ENCODE results near the gene HS1BP3. TPM values are rescaled to one million over a fixed set of nuclear protein-coding genes. Genes with fewer than 3 reads are reported as not detected.

The HS1BP3 gene
- total and polyA plus RNA-seq, 2 of the 13 experiments (the other 11 are each of a cell fraction or from before 2014, with no cell fraction given) = 15.2 to 22.0 TPM

DNA sequence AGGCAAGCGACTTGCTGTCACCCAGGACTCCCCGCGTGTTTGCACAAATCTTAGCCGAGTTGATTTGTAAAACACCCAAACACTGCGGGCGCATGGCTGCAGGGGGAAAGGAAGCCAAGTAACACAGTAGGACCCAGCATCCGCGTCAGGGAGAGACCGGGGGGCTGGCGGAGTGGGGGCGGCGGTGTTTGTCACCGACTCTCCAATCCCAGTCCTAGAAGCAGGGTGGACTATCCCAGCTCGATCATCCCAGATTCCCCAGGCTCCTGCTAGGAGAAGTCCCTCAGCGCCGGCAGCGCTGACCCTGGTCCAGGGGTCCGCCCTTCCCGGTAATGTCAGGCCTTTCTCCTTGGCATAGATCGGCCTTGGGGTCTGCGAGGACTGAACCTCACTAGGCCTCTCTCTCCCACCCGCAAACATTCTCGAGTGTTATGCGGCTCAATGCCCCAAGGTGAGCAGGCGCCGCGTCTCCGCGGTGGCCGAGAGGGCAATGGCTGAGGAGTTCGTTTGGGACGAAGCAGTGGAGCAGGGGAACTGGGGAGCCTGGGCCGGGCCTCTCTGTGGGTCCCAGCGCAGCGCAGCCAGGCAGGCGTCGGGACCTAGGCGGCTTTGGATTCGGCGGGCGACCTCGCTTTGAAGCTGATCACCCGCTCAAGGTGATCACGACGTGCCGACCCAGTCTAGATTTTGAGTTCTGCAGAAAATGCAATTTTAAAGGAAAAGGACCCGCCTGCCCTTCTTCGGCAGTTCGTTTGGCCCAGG lies 14.5 kb upstream of the HS1BP3 start (continued):
- TF ChIP-seq, protein P1, sequence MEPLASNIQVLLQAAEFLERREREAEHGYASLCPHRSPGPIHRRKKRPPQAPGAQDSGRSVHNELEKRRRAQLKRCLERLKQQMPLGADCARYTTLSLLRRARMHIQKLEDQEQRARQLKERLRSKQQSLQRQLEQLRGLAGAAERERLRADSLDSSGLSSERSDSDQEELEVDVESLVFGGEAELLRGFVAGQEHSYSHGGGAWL (CRISPR knock-in tag; IDR thresholded peaks at IDR 0.05) = peak; percentile 17; the same call in 1 of the 2 replicates
- TF ChIP-seq ZNF746 (CRISPR knock-in tag; IDR thresholded peaks at IDR 0.05) = peak; percentile 32; the same call in 1 of the 2 replicates
- peak; percentile 64; the same call in 1 of the 2 replicates for TF ChIP-seq ZBED4 (CRISPR knock-in tag; IDR thresholded peaks at IDR 0.05; ENCODE audit: borderline replicate concordance)
- TF ChIP-seq ASH2L (IDR thresholded peaks at IDR 0.05; ENCODE audit: insufficient read length, low read depth, low read length) = no peak
- TF ChIP-seq HNF1A (IDR thresholded peaks at IDR 0.05; ENCODE audit: low read depth) = no peak
- no peak for TF ChIP-seq HNF1A (CRISPR knock-in tag; IDR thresholded peaks at IDR 0.05; ENCODE audit: borderline replicate concordance)
- peak; percentile 31; the same call in 1 of the 2 replicates for TF ChIP-seq ZNF598 (CRISPR knock-in tag; IDR thresholded peaks at IDR 0.05; ENCODE audit: borderline replicate concordance)
- TF ChIP-seq, protein P2, sequence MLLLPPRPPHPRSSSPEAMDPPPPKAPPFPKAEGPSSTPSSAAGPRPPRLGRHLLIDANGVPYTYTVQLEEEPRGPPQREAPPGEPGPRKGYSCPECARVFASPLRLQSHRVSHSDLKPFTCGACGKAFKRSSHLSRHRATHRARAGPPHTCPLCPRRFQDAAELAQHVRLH (CRISPR knock-in tag; IDR thresholded peaks at IDR 0.05; ENCODE audit: borderline replicate concordance, low read depth) = no peak
- TF ChIP-seq CHCHD3 (CRISPR knock-in tag; IDR thresholded peaks at IDR 0.05) = no peak
- TF ChIP-seq PHF21A (CRISPR knock-in tag; IDR thresholded peaks at IDR 0.05) = 0 out of 2 replicates have a peak, but pooled peaks have one; percentile 41
- TF ChIP-seq ZNF879 (CRISPR knock-in tag; IDR thresholded peaks at IDR 0.05) = peak; percentile 60
- no peak for TF ChIP-seq HDAC6 (IDR thresholded peaks at IDR 0.05; ENCODE audit: low read depth, low read length)
- no peak for TF ChIP-seq REXO4 (CRISPR knock-in tag; IDR thresholded peaks at IDR 0.05; ENCODE audit: borderline replicate concordance)
- TF ChIP-seq RBM22 (optimal IDR thresholded peaks at IDR 0.05; ENCODE audit: low read length) = no peak
- no peak for TF ChIP-seq ZNF644 (CRISPR knock-in tag; IDR thresholded peaks at IDR 0.05; ENCODE audit: low read depth)
- peak; percentile 68 for TF ChIP-seq IKZF4 (CRISPR knock-in tag; IDR thresholded peaks at IDR 0.05; ENCODE audit: borderline replicate concordance, low read depth, not compliant biosample characterization)
- peak; percentile 75; the same call in 1 of the 2 replicates for TF ChIP-seq SMAD9 (CRISPR knock-in tag; IDR thresholded peaks at IDR 0.05)
- 0 out of 2 replicates have a peak, but pooled peaks have one; percentile 3 for TF ChIP-seq BORCS8-MEF2B (CRISPR knock-in tag; IDR thresholded peaks at IDR 0.05)
- TF ChIP-seq MTERF4 (CRISPR knock-in tag; IDR thresholded peaks at IDR 0.05) = 0 out of 2 replicates have a peak, but pooled peaks have one; percentile 28

All from HepG2 (cell line).